Astrocyte of the cerebellum (primary cell): ENCODE measurements around the gene PCSK6.

Source experiments
- DNase-seq: peaks from one replicate; pipeline ENCODE4 v3.0.0-alpha.2; 2011; ENCODE audit warnings: low read depth
- H3K4me3 ChIP-seq: 2 replicates; pipeline ENCODE4 v1.5.1; 2011; ENCODE audit warnings: mild to moderate bottlenecking, low read depth, low read length, moderate library complexity
- in situ Hi-C: cut with HindIII; loops from 2 replicates; pipeline ENCODE4 v1.10.0; 2017; ENCODE audit warnings: low sequenced_read_pairs
- TF ChIP-seq, protein P1 (sequence below): IDR thresholded peaks from 2 replicates; pipeline ENCODE4 v1.5.1; 2012; ENCODE audit warnings: low read length, low read depth, moderate library complexity, mild to moderate bottlenecking; ENCODE audit errors: missing control alignments

Gene PCSK6

DNA sequence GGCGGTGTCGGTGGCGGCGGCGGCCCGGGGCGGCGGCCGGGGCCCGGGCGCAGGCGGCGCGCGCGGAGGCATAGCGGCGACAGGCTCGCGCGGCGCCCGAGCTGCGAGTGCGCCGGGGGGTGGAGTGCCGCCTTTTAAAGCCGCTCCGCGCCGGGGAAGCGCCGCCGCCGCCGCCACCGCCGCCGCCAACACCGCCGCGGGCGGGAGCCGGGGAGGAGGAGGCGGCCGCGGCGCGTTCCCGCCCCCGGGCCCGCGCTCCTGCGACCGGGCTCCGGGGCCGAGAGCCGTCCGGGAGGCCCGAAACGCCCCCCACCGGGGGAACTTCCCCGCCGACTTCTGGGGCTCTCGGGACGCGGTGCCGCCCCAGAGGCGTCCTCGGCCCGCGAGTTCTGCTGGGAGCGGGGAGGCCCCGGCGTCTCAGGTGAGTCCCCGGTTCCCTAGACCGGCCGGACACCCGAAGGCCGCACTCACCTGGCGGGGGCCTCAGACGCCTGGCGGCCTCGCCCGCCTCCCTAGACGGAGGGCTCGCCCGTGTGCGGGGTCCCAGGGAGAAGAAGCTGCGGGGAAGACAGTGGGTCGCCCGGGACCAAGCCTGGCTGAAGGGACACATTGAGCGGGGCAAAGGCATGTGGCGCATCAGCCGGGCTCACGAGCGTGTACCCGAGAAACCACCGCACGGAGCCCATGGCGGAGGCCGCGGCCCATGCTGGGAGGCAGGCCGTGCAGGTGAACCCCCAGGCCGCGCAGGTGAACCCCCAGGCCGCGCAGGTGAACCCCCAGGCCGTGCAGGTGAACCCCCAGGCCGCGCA is at the start of gene PCSK6:
Gene PCSK6, minus strand, starts transcription at position 109 of the 809 bp plus-strand sequence. Its CDS starts 37 bp downstream, at position 72.
- in situ Hi-C loops = no loop called here
- no peak within 1 kb of the TSS for H3K4me3 ChIP-seq
- no peak for DNase-seq
- TF ChIP-seq, protein P1, sequence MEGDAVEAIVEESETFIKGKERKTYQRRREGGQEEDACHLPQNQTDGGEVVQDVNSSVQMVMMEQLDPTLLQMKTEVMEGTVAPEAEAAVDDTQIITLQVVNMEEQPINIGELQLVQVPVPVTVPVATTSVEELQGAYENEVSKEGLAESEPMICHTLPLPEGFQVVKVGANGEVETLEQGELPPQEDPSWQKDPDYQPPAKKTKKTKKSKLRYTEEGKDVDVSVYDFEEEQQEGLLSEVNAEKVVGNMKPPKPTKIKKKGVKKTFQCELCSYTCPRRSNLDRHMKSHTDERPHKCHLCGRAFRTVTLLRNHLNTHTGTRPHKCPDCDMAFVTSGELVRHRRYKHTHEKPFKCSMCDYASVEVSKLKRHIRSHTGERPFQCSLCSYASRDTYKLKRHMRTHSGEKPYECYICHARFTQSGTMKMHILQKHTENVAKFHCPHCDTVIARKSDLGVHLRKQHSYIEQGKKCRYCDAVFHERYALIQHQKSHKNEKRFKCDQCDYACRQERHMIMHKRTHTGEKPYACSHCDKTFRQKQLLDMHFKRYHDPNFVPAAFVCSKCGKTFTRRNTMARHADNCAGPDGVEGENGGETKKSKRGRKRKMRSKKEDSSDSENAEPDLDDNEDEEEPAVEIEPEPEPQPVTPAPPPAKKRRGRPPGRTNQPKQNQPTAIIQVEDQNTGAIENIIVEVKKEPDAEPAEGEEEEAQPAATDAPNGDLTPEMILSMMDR = no peak

- in situ Hi-C loops = no loop called here
- no peak for DNase-seq
- H3K4me3 ChIP-seq = no peak overlapping the region
- TF ChIP-seq, protein P1 = no peak
These were observed 49.5 kb upstream of the PCSK6 start for GRCh38 chr15:101538996-101539395.

DNA sequence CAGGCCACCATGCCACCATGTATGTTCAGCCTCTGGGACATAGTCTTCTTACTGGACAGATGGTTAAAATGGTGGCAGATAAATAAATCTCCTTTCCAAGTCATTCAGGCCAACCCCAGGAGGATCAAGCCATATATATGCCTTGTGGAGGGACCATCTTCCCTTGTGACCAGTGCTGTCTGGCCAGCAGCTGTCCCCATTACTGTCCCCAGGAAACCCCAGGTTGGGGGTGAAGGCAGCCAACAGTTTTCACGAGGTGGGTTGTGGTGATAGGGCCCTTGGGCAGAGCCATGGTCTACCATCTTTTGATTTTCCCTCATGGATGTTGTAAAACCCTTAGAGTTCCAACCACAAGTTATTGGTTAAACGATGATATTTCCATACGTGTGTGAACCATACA is 48.7 kb upstream of the PCSK6 start:
- in situ Hi-C loops = no loop called here
- no peak for DNase-seq

DNA sequence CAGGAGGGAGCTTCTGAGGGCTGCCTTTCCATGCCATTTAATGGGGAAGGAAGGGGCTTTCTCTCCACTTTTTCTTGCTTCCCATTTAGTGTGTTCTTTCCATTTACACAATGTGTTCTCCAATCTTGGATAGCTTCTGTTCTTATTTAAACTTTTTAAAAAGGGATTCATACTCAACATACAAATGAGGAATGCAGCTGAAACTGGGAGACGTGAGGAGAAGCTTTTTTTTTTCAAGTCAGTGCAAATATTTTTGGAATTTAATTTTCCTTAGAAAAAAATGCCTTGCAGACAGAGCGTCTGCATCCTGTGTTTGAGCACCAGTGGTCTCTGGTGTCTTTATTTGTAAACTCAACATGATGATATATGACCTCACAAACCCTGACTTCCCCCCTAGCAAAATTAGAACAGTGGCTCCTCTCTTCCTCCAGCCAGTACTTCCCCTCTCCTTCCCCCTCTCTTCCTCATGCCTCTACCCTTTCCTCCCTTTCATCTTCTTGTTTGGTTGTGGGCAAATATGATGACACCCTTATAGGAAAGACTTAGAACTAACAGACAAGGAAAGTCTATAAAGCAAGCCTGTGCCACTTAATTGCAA is 48.1 kb upstream of the PCSK6 start:
- no peak for DNase-seq
- in situ Hi-C loops = no loop called here
- TF ChIP-seq, protein P1 = no peak

More for the DNA sequence above, 48.7 kb upstream of the PCSK6 start:
- TF ChIP-seq, protein P1 = no peak
- H3K4me3 ChIP-seq = no peak overlapping the region

DNA sequence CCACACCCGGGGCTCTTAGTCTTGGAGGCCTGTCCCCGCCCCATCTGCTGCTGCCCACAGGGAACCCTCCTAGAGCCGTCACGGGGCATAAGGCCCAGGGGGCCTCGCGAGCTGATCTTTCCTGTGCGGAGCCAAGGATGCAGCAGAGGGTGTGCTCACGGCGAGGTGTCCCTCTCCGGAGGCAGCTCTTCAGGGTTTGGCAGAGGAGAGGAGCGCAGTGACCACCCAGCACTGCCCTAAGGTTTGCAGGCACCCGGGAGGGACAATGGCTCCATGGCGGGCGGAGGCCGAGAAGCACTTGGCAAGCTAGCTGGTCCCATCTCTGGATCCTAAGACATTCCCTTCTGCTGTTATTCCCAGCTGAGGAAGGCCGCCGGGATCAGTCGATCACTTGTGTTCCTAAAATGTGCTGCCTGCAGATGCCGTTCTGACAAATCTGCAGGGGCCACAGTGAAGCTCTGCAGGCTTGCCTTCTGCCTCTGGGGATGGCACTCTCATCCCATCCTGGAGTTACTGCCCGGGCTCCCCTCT is 47.4 kb upstream of the PCSK6 start:
- TF ChIP-seq, protein P1 = no peak
- in situ Hi-C loops = no loop called here
- DNase-seq = no peak
- H3K4me3 ChIP-seq = no peak overlapping the region

More for the DNA sequence above, 48.1 kb upstream of the PCSK6 start:
- H3K4me3 ChIP-seq = no peak overlapping the region

GRCh38 chr15:101536166-101536874 is 46.8 kb upstream of the PCSK6 start:
- TF ChIP-seq, protein P1 = no peak
- H3K4me3 ChIP-seq = no peak overlapping the region
- in situ Hi-C loops = no loop called here
- DNase-seq = no peak
